ENCODE data around the gene SETDB2.

DNA sequence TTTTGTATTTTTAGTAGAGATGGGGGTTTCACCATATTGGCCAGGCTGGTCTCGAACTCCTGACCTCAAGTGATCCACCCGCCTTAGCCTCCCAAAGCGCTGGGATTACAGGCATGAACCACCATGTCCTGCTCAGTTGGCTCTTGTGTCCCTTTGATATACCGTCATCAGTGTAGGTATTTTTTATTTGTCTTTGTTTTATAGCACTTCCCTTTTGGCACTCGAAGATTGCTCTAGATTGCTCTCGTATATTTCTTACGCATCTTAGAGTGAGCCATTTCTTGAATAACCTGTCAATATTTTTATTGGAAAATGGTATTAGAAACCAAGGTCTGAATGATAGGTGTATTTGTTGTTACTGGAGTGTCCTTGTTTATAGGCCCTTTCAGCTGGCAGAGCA lies 9.4 kb downstream of the SETDB2 start:
- TF ChIP-seq EZH2phosphoT487 (IDR thresholded peaks at IDR 0.05; ENCODE audit: insufficient read depth, low read depth), result no peak
- TF ChIP-seq EZH2 (IDR thresholded peaks at IDR 0.05; ENCODE audit: insufficient read depth, poor library complexity, severe bottlenecking), result no peak
